IMR-90 (cell line): Measurements from ENCODE around the gene NEIL3. TPM values are rescaled to one million over a fixed set of nuclear protein-coding genes. Genes with fewer than 3 reads are reported as not detected.
A peak's percentile ranks its signal among the peaks of the same experiment; 100 is the strongest.

ENCODE experiments used
- ATAC-seq: fragments of 200-7000 bp; cut with Tn5 transposase; 2 replicates; pipeline ENCODE4 v1.9.1; 2020; ENCODE audit warnings: low read depth, mild to moderate bottlenecking, moderate library complexity
- Bru-seq: library from RNA; stranded (reverse); fragments of 400-500 nt; gene quantifications from one replicate; lab custom pipeline; 2021; lab: Mats Ljungman, UMichigan
- BruChase-seq, 2 experiments: library from RNA; stranded (reverse); fragments of 400-500 nt; gene quantifications; one replicate each; lab custom pipeline; 2021; lab: Mats Ljungman, UMichigan
- BruUV-seq: library from RNA; stranded (reverse); fragments of 400-500 nt; replicated peaks from 2 replicates; lab custom pipeline; 2021; lab: Mats Ljungman, UMichigan
- CTCF ChIA-PET: fragments of 300-600 bp; formaldehyde crosslinking; extraction: SDS; loops from one replicate; lab custom pipeline; 2021; ENCODE audit warnings: antibody characterized with exemption; lab: Yijun Ruan, JAX
- POLR2A ChIA-PET: fragments of 300-600 bp; sonication (Branson Sonifier 250); formaldehyde crosslinking; loops from one replicate; lab custom pipeline; 2022; ENCODE audit warnings: antibody characterized with exemption; ENCODE audit not compliant: unreplicated experiment; lab: Charles Lee
- DNase-seq: peaks from one replicate; pipeline ENCODE4 v3.0.0; 2013
- H2AFZ ChIP-seq: replicated peaks from 2 replicates; pipeline ENCODE3; 2013; ENCODE audit warnings: low read length, mild to moderate bottlenecking; ENCODE audit not compliant: poor library complexity
- H2AK5ac ChIP-seq: 2 replicates; pipeline ENCODE4 v1.6.1; 2013; ENCODE audit warnings: low read depth, low read length, inconsistent platforms
- H2AK9ac ChIP-seq: replicated peaks from 2 replicates; pipeline ENCODE3; 2013; ENCODE audit warnings: mild to moderate bottlenecking, low read depth, low read length, moderate library complexity; ENCODE audit not compliant: poor library complexity
- H2BK120ac ChIP-seq: 2 replicates; pipeline ENCODE4 v1.6.1; 2013; ENCODE audit warnings: low read depth, low read length, inconsistent platforms
- H2BK15ac ChIP-seq: 3 replicates; pipeline ENCODE4 v1.6.1; 2013; ENCODE audit warnings: low read depth, low read length, inconsistent platforms
- H2BK20ac ChIP-seq: 2 replicates; pipeline ENCODE4 v1.6.1; 2013; ENCODE audit warnings: low read depth, mild to moderate bottlenecking, inconsistent platforms, low read length, moderate library complexity
- H2BK5ac ChIP-seq: 2 replicates; pipeline ENCODE4 v1.6.1; 2013; ENCODE audit warnings: mild to moderate bottlenecking, low read depth, low read length, inconsistent platforms; ENCODE audit not compliant: poor library complexity, severe bottlenecking
- H3K14ac ChIP-seq: replicated peaks from 2 replicates; pipeline ENCODE4 v1.6.1; 2013; ENCODE audit warnings: low read depth, low read length, inconsistent platforms
- H3K18ac ChIP-seq: 2 replicates; pipeline ENCODE4 v1.6.1; 2013; ENCODE audit warnings: low read depth, low read length, control low read depth
- H3K23ac ChIP-seq: 2 replicates; pipeline ENCODE4 v1.6.1; 2013; ENCODE audit warnings: low read depth, low read length, inconsistent platforms
- H3K27ac ChIP-seq: 2 replicates; pipeline ENCODE4 v1.5.1; 2013; ENCODE audit warnings: mild to moderate bottlenecking, control low read depth, low read length; ENCODE audit not compliant: insufficient read depth
- H3K27me3 ChIP-seq: 2 replicates; pipeline ENCODE4 v1.6.1; 2013; ENCODE audit warnings: low read length; ENCODE audit not compliant: control insufficient read depth, insufficient read depth
- H3K36me3 ChIP-seq: 2 replicates; pipeline ENCODE4 v1.6.1; 2013; ENCODE audit warnings: low read length, mixed read lengths; ENCODE audit not compliant: control insufficient read depth, insufficient read depth
- H3K4ac ChIP-seq: 2 replicates; pipeline ENCODE4 v1.6.1; 2013; ENCODE audit warnings: low read depth, low read length, inconsistent platforms
- H3K4me1 ChIP-seq: 2 replicates; pipeline ENCODE4 v1.6.1; 2013; ENCODE audit warnings: low read length, mixed read lengths; ENCODE audit not compliant: control insufficient read depth, insufficient read depth
- H3K4me2 ChIP-seq: 2 replicates; pipeline ENCODE4 v1.6.1; 2013; ENCODE audit warnings: low read depth, mild to moderate bottlenecking, control low read depth, low read length, moderate library complexity
- H3K4me3 ChIP-seq: 2 replicates; pipeline ENCODE4 v1.5.1; 2013; ENCODE audit warnings: low read depth, mild to moderate bottlenecking, control low read depth, low read length, moderate library complexity; ENCODE audit not compliant: insufficient read depth
- H3K56ac ChIP-seq: 2 replicates; pipeline ENCODE4 v1.6.1; 2013; ENCODE audit warnings: low read length, inconsistent platforms; ENCODE audit not compliant: insufficient read depth; ENCODE audit errors: extremely low read depth
- H3K79me1 ChIP-seq, 2 experiments: 2 replicates each; pipeline ENCODE4 v1.6.1; 2013; ENCODE audit warnings: low read length in 2 of 2, inconsistent platforms in 1 of 2, low read depth in 1 of 2
- H3K9ac ChIP-seq: 2 replicates; pipeline ENCODE4 v1.6.1; 2013; ENCODE audit warnings: low read depth, low read length, control low read depth
- H3K9me1 ChIP-seq: 2 replicates; pipeline ENCODE4 v1.6.1; 2013; ENCODE audit warnings: low read length, inconsistent platforms; ENCODE audit not compliant: insufficient read depth
- H3K9me3 ChIP-seq: 2 replicates; pipeline ENCODE4 v1.6.1; 2013; ENCODE audit warnings: low read length; ENCODE audit not compliant: control insufficient read depth, insufficient read depth
- H4K20me1 ChIP-seq: 2 replicates; pipeline ENCODE4 v1.6.1; 2013; ENCODE audit warnings: low read length, inconsistent platforms; ENCODE audit not compliant: insufficient read depth
- H4K5ac ChIP-seq: 2 replicates; pipeline ENCODE4 v1.6.1; 2013; ENCODE audit warnings: mild to moderate bottlenecking, low read depth, low read length, control low read depth
- H4K8ac ChIP-seq, 2 experiments: 2 replicates each; pipeline ENCODE4 v1.6.1; 2013; ENCODE audit warnings: low read depth in 2 of 2, low read length in 2 of 2, control low read depth in 1 of 2, inconsistent platforms in 1 of 2
- H4K91ac ChIP-seq: 2 replicates; pipeline ENCODE4 v1.6.1; 2013; ENCODE audit warnings: low read depth, low read length, inconsistent platforms; ENCODE audit not compliant: insufficient read depth
- CHD1 ChIP-seq: IDR thresholded peaks from 2 replicates; pipeline ENCODE4 v1.6.1; 2012; ENCODE audit warnings: low read depth, low read length, improper control_type of control experiment
- MXI1 ChIP-seq: IDR thresholded peaks from 2 replicates; pipeline ENCODE4 v1.6.1; 2012; ENCODE audit warnings: low read depth, mild to moderate bottlenecking, low read length, moderate library complexity, borderline replicate concordance
- RFX5 ChIP-seq: IDR thresholded peaks from 2 replicates; pipeline ENCODE4 v1.8.0; 2012; ENCODE audit warnings: low read depth, mild to moderate bottlenecking, low read length, moderate library complexity
- WGBS, 2 experiments: methylation state at CpG; one replicate each; pipeline versions ENCODE4 v1.1.5 to v1.1.7; 2013; ENCODE audit warnings: missing lambda C conversion rate in 2 of 2; ENCODE audit not compliant: insufficient read length in 1 of 2; ENCODE audit errors: extremely low coverage in 2 of 2; 5-methylcytosine and 5-hydroxymethylcytosine counted together
- dilution Hi-C: fragments of 300-500 bp; cut with HindIII; formaldehyde crosslinking; loops from one replicate; pipeline ENCODE4 v1.14.3; 2018; ENCODE audit warnings: low sequenced_read_pairs; ENCODE audit not compliant: unreplicated experiment
- in situ Hi-C: fragments of 300-500 bp; cut with MboI; formaldehyde crosslinking; loops from 3 replicates; pipeline ENCODE4 v1.14.3; 2019; ENCODE audit warnings: low sequenced_read_pairs, inconsistent platforms, mixed read lengths
- intact Hi-C: fragments of 100-400 bp; cut with micrococcal nuclease; formaldehyde crosslinking; loops from 2 replicates; pipeline ENCODE4 v1.10.0; 2022
- long read RNA-seq: library from polyadenylated mRNA; unstranded; transcript quantifications from one replicate; pipeline ENCODE4 v2.0.0, GENCODE V29; 2021; ENCODE audit not compliant: unreplicated experiment
- polyA plus RNA-seq, 3 experiments: library from polyadenylated mRNA; depleted of rRNA; stranded (reverse); fragments of >200 nt; gene quantifications; 2 replicates each; pipeline ENCODE4 v1.2.3, GENCODE V29; 2012; ENCODE audit warnings: low replicate concordance in 1 of 3
- total RNA-seq: library from RNA; depleted of rRNA; stranded (reverse); fragments of >200 nt; gene quantifications from 2 replicates; pipeline ENCODE4 v1.2.3, GENCODE V29; 2012; rRNA removed

The NEIL3 gene, protein sequence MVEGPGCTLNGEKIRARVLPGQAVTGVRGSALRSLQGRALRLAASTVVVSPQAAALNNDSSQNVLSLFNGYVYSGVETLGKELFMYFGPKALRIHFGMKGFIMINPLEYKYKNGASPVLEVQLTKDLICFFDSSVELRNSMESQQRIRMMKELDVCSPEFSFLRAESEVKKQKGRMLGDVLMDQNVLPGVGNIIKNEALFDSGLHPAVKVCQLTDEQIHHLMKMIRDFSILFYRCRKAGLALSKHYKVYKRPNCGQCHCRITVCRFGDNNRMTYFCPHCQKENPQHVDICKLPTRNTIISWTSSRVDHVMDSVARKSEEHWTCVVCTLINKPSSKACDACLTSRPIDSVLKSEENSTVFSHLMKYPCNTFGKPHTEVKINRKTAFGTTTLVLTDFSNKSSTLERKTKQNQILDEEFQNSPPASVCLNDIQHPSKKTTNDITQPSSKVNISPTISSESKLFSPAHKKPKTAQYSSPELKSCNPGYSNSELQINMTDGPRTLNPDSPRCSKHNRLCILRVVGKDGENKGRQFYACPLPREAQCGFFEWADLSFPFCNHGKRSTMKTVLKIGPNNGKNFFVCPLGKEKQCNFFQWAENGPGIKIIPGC
- total RNA-seq (7.9 and 10.3 TPM in 2 replicates), polyA plus RNA-seq (2012; rRNA removed) (4.4 and 4.5 TPM in 2 replicates), Bru-seq, nascent RNA (percentile 52 among the genes with signal in this experiment), BruChase-seq, experiment 1, labeled RNA remaining after a 6-hour chase (percentile 40 among the genes with signal in this experiment), BruChase-seq, experiment 2, labeled RNA remaining after a 2-hour chase (percentile 41 among the genes with signal in this experiment)
- polyA plus RNA-seq (2012; cell fraction: cytosol; rRNA removed): 0.88 and 1.8 TPM in 2 replicates
- 1.1 and 3.3 TPM in 2 replicates for polyA plus RNA-seq (2012; cell fraction: nucleus; rRNA removed; ENCODE audit: low replicate concordance)
- long read RNA-seq: 0 reads

DNA sequence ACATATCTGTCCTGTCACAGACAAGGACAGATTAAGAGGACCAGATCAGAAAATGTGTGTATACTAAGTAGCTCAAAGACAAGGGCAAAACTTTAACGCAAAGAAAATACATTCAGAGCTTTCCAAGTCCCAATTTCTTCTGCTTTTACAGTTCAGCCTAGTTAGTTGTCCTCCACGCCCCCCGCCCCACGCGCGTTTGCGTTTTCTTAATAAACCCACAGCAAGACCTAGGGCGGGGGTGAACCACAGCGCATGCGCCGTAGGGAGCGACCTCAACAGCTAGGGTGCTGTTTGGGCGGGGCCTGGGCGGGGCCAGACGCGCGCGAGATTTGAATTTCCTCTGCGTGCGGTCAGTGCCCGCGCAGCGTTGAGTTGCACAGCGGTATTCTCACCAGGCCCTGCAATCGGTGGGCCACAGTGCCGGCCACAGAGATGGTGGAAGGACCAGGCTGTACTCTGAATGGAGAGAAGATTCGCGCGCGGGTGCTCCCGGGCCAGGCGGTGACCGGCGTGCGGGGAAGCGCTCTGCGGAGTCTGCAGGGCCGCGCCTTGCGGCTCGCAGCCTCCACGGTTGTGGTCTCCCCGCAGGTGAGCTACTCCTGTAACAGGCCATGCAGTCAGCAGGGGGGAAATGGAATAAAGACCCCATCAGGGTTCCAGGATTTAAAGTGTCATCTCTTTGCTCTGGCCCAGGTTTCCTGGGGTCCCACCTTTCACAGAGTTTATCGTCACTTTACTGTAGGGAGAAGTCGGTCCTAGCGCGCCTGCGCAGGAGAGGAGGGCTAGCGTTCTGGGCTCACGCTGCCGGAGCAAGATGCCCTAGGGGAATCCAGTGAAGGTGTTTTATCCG, at the start of gene NEIL3:
Gene NEIL3, plus strand, starts transcription at position 353 of the 850 bp plus-strand sequence. Its CDS starts 80 bp downstream, at position 433.
- Histone ChIP-seq H3K23ac (peak within 1 kb of the TSS; percentile 65; the same call in 1 of the 2 replicates), H2BK5ac (peak within 1 kb of the TSS; percentile 36), H3K56ac (peak within 1 kb of the TSS; percentile 57; the same call in 1 of the 2 replicates), H2BK120ac (peak within 1 kb of the TSS; percentile 86), H4K5ac (peak within 1 kb of the TSS; percentile 85), H4K20me1 (no peaks in the 10 kb centered on the region), H2AK9ac (peak within 1 kb of the TSS; percentile 80), H3K4me3 (peak within 1 kb of the TSS; percentile 87), H3K27me3 (no peaks in the 10 kb centered on the region), H3K9me1 (peaks cover 5% of the 10 kb centered on the region), H3K4me2 (peak within 1 kb of the TSS; percentile 88), H3K79me1 (peaks cover 5% of the 10 kb centered on the region in 2 experiments; a peak in 2 of 4 replicates), H3K14ac (peak within 1 kb of the TSS; percentile 92), H3K9ac (peak within 1 kb of the TSS; percentile 36; the same call in 1 of the 2 replicates), H3K36me3 (no peaks in the 10 kb centered on the region), H2AFZ (peak within 1 kb of the TSS; percentile 94), H3K18ac (peak within 1 kb of the TSS; percentile 28), H4K91ac (peak within 1 kb of the TSS; percentile 70), H2BK15ac (peak within 1 kb of the TSS; percentile 30; the same call in 1 of the 3 replicates), H3K4ac (peak within 1 kb of the TSS; percentile 89), H2AK5ac (peak within 1 kb of the TSS; percentile 92; the same call in 1 of the 2 replicates), H3K27ac (peak within 1 kb of the TSS; percentile 45), H2BK20ac (peak within 1 kb of the TSS; percentile 75), H4K8ac (peak within 1 kb of the TSS; percentile 34 to 93), H3K4me1 (peaks cover 6% of the 10 kb centered on the region), H3K9me3 (no peaks in the 10 kb centered on the region)
- ATAC-seq (peak; percentile 88), DNase-seq (peak; percentile 79)
- intact Hi-C loops (no loop called here), dilution Hi-C loops (no loop called here), in situ Hi-C loops (no loop called here)
- POLR2A ChIA-PET: interaction anchor here (0.6 kb wide), 1 partner anchor 390 kb away, joined by 6 read pairs; no protein-coding TSS in a partner anchor
- 0% methylated on average over 10 of the region's 52 CpGs; no CpG with 5 or more reads in 1 of the 2 experiments for WGBS, 2 experiments
- CTCF ChIA-PET: interaction anchor here (0.6 to 4.4 kb wide), 4 partner anchors 8 to 1008 kb away, joined by 3 to 16 read pairs (median 4); no protein-coding TSS in a partner anchor
- no TSS peak for BruUV-seq
- no peak for TF ChIP-seq RFX5
- peak; percentile 97 for TF ChIP-seq MXI1
- TF ChIP-seq CHD1: no peak
